HG03280 (cell line): Measurements from ENCODE around the gene HMCES.

Source experiments
- ATAC-seq: cut with Tn5 transposase; IDR thresholded peaks from one replicate; pipeline ENCODE4 v1.9.1; 2021; ENCODE audit warnings: mild to moderate bottlenecking, moderate library complexity; ENCODE audit not compliant: unreplicated experiment

The HMCES gene

DNA sequence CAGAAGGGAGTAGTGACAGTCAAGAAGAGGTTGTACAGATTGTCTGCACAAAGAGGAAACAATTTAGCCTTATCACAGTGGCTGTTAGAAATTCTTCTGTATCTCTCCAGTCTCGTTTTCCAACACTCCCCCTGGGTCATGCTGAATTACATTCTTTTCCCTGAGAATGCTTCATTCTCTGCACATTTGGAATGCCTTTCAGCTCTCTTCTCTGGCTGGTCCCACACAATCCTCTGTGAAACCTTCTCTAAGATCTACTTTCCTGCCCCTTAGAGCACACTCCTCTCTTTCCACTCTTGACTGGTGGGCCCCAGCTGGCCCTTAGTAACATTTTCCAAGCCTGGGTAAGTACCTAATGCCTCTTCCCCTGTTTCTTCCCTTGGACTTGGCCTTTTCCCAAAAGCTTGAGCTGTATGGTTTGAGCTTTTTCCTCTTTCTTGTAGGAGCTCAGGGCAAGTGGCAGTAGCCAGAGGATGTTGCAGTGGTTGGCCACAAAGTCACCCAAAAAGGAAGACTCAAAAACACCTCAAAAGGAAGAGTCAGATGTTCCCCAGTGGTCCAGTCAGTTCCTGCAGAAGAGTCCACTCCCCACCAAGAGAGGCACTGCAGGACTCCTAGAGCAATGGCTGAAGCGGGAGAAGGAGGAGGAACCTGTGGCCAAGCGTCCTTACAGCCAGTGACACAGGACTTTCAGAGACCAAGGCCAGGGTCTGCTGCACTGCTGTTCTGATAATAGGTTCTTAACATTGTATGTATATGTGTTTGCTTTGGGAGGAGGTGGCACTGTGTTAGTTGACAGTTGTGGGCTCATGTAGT, 25.7 kb downstream of the HMCES start:
- no peak for ATAC-seq

- no peak for ATAC-seq
These were observed 26.2 kb downstream of the HMCES start for GRCh38 chr3:129304962-129305222.

- no peak for ATAC-seq
These were observed 27.0 kb downstream of the HMCES start for GRCh38 chr3:129305592-129306091.

DNA sequence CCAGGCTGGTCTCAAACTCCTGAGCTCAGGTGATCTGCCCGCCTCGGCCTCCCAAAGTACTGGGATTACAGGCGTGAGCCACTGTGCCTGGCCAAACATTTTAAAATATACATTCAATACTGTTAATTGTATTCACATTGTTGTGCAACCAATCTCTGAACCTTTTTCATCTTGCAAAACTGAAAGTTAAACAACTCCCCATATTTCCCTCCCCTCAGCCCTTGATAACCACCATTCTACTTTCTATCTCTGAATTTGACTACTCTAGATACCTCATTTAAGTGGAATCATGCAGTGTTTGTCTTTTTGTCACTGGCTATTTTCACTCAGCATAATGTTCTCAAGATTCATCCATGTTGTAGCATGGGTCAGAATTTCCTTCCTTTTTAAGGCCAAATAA, 30.0 kb downstream of the HMCES start:
- ATAC-seq = no peak

GRCh38 chr3:129310111-129311011, 31.7 kb downstream of the HMCES start:
- peak; percentile 36 for ATAC-seq

GRCh38 chr3:129311054-129311902, 32.6 kb downstream of the HMCES start:
- ATAC-seq = no peak

DNA sequence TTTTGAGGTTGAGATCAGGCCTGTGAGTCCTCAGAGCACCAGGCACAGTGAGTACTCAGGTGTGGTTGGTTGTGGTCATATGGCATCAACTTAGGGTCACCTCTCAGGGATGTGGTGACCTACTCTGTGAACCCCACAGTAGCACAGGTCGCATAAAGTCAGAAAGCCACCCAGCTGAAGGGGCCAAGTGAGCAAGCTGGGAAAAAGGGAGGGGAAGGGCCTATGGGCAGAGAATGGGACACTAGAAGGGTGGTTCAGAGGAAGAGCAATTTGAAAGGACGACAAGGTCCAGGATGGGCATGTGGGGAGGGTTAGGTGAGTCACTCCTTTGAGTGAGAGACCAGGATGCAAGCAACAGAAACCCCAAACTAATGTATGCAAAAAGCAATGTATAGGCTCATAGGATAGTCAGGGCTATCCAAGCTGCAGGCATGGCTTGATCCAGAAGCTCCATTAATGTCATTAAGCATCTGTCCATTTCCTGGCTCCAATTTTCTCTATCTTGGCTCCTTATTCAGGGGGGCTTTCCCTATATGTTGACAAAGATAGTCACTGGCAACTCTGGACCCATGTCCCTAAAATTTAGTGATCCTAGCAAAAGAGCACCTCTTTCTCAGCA, 33.5 kb downstream of the HMCES start:
- ATAC-seq = no peak

GRCh38 chr3:129312671-129313414, 34.2 kb downstream of the HMCES start:
- ATAC-seq = no peak

GRCh38 chr3:129313415-129313664, 34.7 kb downstream of the HMCES start:
- ATAC-seq = no peak

GRCh38 chr3:129313665-129314385, 35.2 kb downstream of the HMCES start:
- ATAC-seq = no peak

DNA sequence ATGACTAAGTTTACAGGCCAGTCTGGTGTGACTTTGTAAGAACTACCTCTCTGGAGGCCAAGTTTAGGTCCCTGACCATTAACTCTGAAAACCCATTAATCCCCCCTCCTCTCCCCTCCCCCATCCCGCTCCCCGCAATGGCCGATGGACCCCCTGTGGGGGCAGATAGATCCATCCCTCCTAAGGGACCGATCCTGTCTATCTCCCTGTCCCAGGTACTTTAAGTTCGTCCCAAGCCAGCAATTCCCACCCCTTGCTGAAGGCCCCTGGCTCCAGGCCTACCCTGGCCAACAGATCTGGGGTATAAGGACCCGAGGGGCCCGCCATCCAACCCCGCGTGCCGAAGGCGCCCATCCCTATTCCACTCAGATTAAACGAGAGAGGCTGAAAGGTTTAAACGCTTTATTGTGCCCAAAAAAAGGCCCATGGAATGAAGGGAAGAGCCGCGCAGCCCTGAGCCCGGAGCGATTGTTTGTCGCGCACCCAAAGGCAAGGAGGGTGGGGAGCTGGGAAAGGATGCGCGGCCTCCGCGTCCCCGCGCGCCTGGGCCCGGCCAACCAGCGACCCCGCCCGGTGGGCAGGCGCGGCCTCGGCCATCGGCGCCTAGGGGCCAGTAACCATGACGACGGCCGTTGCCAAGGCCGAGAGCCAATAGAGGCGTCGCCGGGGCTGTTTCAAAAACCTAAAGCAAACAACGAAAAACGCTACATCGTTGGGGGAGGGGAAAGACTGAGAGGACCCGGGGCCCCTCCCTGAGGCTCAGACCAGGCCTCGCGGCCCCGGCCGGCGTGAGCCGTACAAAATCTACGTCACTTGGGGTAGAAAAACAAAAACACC, 35.9 kb downstream of the HMCES start:
- no peak for ATAC-seq

- no peak for ATAC-seq
These were observed 36.7 kb downstream of the HMCES start for GRCh38 chr3:129315223-129315997.

- ATAC-seq = no peak
These were observed 37.3 kb downstream of the HMCES start for GRCh38 chr3:129315998-129316247.

GRCh38 chr3:129316248-129317013, 37.8 kb downstream of the HMCES start:
- ATAC-seq = no peak

- ATAC-seq = no peak
These were observed 38.5 kb downstream of the HMCES start for GRCh38 chr3:129317014-129317771.

GRCh38 chr3:129317848-129318247, 39.2 kb downstream of the HMCES start:
- no peak for ATAC-seq

- no peak for ATAC-seq
These were observed 40.3 kb downstream of the HMCES start for GRCh38 chr3:129318921-129319320.
